AG09309 (cell line): ENCODE results near the gene ABLIM1.

ENCODE experiments used
- DNase-seq: peaks from one replicate; pipeline ENCODE4 v3.0.0-alpha.2; 2010; ENCODE audit warnings: low read depth
- H3K4me3 ChIP-seq: 2 replicates; pipeline ENCODE4 v1.5.1; 2011; ENCODE audit warnings: mild to moderate bottlenecking, low read depth, low read length, moderate library complexity; ENCODE audit not compliant: control insufficient read depth
- CTCF ChIP-seq: IDR thresholded peaks from 2 replicates; pipeline ENCODE4 v1.5.1; 2011; ENCODE audit warnings: mild to moderate bottlenecking, low read depth, low read length, inconsistent platforms; ENCODE audit not compliant: insufficient read depth, control insufficient read depth; ENCODE audit errors: missing control alignments

ABLIM1 gene

GRCh38 chr10:114650266-114650665 lies 7.8 kb downstream of the ABLIM1 start:
- DNase-seq, result no peak
- TF ChIP-seq CTCF, result no peak
- H3K4me3 ChIP-seq, result no peak overlapping the region

- no peak overlapping the region for H3K4me3 ChIP-seq
- no peak for DNase-seq
- TF ChIP-seq CTCF, result no peak
Observed at GRCh38 chr10:114649217-114649903, 8.7 kb downstream of the ABLIM1 start.

DNA sequence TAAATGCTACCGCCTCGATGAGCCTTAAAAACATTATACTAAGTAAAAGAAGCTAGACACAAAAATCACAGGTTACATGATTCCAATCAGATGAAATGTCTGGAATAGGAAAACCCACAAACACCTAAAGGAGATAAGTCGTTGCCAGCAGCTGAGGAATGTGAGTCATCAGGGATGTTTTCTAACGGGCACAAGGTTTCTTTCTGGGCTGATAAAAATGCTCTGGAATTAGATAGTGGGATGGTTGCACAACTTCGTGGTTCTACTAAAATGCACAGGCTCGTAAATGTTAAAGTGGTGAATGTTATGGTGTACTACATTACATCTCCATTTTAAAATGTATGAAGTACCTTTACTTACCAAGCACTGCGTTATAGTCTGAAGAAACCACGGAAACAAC lies 9.7 kb downstream of the ABLIM1 start:
- DNase-seq, result peak; percentile 55
- TF ChIP-seq CTCF, result no peak

GRCh38 chr10:114647545-114648138 lies 10.4 kb downstream of the ABLIM1 start:
- DNase-seq, result no peak
- no peak overlapping the region for H3K4me3 ChIP-seq
- no peak for TF ChIP-seq CTCF

More for the DNA sequence above, 9.7 kb downstream of the ABLIM1 start:
- H3K4me3 ChIP-seq, result no peak overlapping the region

DNA sequence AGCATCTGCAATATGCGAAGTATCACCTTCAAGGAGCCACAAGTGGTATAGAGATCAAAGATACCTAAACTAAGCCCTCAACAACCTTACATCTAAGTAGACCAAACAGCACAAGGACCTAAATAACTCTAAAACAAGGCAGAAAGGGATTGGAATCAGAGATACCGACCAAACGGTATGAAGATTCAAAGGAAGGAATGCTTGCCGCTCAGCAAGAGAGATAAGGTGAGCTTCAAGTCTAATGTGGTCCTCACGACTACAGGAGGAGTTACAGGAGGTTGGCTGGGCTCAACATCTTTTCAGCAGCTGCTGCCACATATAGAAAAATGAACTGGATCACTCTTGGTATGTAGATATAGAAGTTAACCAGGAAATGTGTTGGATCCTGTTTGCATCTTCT lies 11.6 kb downstream of the ABLIM1 start:
- no peak for DNase-seq

GRCh38 chr10:114645706-114646105 lies 12.4 kb downstream of the ABLIM1 start:
- DNase-seq, result no peak
- no peak overlapping the region for H3K4me3 ChIP-seq
- no peak for TF ChIP-seq CTCF

More for the DNA sequence above, 11.6 kb downstream of the ABLIM1 start:
- H3K4me3 ChIP-seq, result no peak overlapping the region
- no peak for TF ChIP-seq CTCF
